ENCODE measurements around the gene MRC1.

The MRC1 gene

DNA sequence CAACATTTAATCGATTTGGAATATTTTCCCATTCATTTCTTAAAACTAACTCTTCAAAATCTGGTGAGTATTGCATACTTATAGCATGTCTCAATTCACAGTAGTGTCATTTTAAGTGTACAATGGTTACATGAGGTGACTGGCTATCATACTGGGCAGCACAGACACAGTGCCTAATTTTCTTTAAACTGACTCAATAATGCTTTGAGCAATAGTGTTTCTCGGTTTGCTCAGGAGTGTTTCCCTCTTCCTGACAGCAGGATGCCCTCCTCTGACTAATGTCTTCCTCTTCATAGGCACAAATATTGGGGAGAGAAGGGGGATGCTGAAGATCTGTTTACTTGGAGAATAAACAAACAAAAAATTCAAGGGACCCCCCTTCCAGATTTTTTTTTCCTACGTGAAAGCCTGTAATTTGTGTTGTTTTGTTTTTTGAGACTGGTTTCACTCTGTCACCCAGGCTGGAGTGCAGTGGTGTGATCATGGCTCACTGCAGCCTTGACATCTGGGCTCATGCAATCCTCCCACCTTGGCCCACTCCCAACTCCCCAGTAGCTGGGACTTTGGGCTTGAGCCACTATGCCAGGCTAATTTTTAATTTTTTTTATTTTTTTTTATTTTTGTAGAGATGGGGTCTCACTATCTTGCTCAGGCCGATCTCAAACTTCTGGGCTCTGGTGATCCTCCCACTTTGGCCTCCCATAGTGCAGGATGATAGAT, 2.2 kb downstream of the MRC1 start:
- no peaks in the 10 kb centered on the region for H3K9me2 ChIP-seq (ENCODE audit: low read depth, low read length)
- no peaks in the 10 kb centered on the region for H3K79me2 ChIP-seq (ENCODE audit: insufficient read depth, low read length)
- peaks cover 3% of the 10 kb centered on the region; the same call in 1 of the 2 replicates for H3K27me3 ChIP-seq (ENCODE audit: insufficient read depth, low read length)
- no peaks in the 10 kb centered on the region for H3K36me3 ChIP-seq (ENCODE audit: insufficient read depth, low read length)
- H3K27ac ChIP-seq (ENCODE audit: low read depth, low read length, poor library complexity, severe bottlenecking): no peak overlapping the region
- no peak overlapping the region for H3K4me3 ChIP-seq (ENCODE audit: low read depth, low read length, poor library complexity, severe bottlenecking)
- H3K9me3 ChIP-seq (ENCODE audit: low read length): no peaks in the 10 kb centered on the region
- no peaks in the 10 kb centered on the region for H3K4me1 ChIP-seq (ENCODE audit: insufficient read depth, low read length, severe bottlenecking)
- H4K20me1 ChIP-seq (ENCODE audit: insufficient read depth, low read length): no peaks in the 10 kb centered on the region
- no peaks in the 10 kb centered on the region for H3F3A ChIP-seq (ENCODE audit: insufficient read depth, low read length)
- no peak overlapping the region for H3K9ac ChIP-seq (ENCODE audit: low read length)
- TF ChIP-seq, protein P1, sequence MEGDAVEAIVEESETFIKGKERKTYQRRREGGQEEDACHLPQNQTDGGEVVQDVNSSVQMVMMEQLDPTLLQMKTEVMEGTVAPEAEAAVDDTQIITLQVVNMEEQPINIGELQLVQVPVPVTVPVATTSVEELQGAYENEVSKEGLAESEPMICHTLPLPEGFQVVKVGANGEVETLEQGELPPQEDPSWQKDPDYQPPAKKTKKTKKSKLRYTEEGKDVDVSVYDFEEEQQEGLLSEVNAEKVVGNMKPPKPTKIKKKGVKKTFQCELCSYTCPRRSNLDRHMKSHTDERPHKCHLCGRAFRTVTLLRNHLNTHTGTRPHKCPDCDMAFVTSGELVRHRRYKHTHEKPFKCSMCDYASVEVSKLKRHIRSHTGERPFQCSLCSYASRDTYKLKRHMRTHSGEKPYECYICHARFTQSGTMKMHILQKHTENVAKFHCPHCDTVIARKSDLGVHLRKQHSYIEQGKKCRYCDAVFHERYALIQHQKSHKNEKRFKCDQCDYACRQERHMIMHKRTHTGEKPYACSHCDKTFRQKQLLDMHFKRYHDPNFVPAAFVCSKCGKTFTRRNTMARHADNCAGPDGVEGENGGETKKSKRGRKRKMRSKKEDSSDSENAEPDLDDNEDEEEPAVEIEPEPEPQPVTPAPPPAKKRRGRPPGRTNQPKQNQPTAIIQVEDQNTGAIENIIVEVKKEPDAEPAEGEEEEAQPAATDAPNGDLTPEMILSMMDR (IDR thresholded peaks at IDR 0.05; ENCODE audit: low read length): no peak
- TF ChIP-seq EZH2 (IDR thresholded peaks at IDR 0.05; ENCODE audit: borderline replicate concordance, low read length): no peak
- no peak overlapping the region for H3K4me2 ChIP-seq (ENCODE audit: low read length)
- no peak overlapping the region for H2AFZ ChIP-seq (ENCODE audit: low read length)

DNA sequence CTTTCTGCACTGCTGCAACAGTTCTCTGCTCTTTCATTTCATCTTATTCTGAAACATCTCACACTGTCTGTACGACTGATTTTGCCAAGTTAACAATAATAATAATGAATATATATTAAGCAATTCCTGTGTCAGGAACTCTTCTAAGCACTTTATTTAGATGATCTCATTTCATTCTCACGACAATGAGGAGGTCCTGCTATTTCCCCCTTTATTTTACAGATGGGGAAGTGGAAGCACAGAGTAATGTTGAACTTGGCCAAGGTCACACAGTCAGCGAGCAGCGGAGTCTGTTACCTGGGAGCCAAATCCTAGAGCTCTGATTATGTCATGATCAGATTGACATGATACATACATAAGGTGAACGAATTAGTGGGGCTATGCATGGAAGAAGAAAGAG, 5.8 kb downstream of the MRC1 start:
- Histone ChIP-seq H2AFZ (ENCODE audit: low read length) (no peak overlapping the region), H3K4me1 (ENCODE audit: insufficient read depth, low read length, severe bottlenecking) (no peaks in the 10 kb centered on the region), H3K4me2 (ENCODE audit: low read length) (no peak overlapping the region), H3K27ac (ENCODE audit: low read depth, low read length, poor library complexity, severe bottlenecking) (no peak overlapping the region), H3K9ac (ENCODE audit: low read length) (no peak overlapping the region), H3K9me3 (ENCODE audit: low read length) (no peaks in the 10 kb centered on the region), H4K20me1 (ENCODE audit: insufficient read depth, low read length) (no peaks in the 10 kb centered on the region), H3K4me3 (ENCODE audit: low read depth, low read length, poor library complexity, severe bottlenecking) (no peak overlapping the region), H3K79me2 (ENCODE audit: insufficient read depth, low read length) (no peaks in the 10 kb centered on the region), H3K27me3 (ENCODE audit: insufficient read depth, low read length) (no peaks in the 10 kb centered on the region), H3K36me3 (ENCODE audit: insufficient read depth, low read length) (no peaks in the 10 kb centered on the region), H3F3A (ENCODE audit: insufficient read depth, low read length) (no peaks in the 10 kb centered on the region), H3K9me2 (ENCODE audit: low read depth, low read length) (no peaks in the 10 kb centered on the region)
- no peak for TF ChIP-seq EZH2 (IDR thresholded peaks at IDR 0.05; ENCODE audit: borderline replicate concordance, low read length)
- TF ChIP-seq, protein P1 (IDR thresholded peaks at IDR 0.05; ENCODE audit: low read length): no peak

DNA sequence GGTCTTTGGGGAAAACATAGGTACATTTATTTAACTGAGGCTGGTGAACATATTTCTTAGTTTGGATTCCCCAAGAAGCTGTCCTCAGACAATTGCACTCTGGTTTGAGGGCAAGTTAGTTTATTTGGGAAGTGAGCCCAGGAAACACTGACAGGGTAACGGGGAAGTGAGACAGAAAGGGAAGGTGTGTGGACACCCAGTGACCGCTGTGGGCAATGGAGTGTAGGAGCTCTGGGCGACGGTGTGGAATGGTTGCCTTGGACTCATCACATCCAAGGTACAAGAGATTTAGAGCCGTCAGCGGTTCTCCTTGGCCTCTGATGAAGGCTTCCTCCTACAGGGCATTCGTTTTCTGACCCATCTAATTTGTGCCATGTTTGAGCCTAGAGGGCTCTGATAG, 7.1 kb downstream of the MRC1 start:
- H3K9ac ChIP-seq (ENCODE audit: low read length): no peak overlapping the region
- no peak for TF ChIP-seq EZH2 (IDR thresholded peaks at IDR 0.05; ENCODE audit: borderline replicate concordance, low read length)
- TF ChIP-seq, protein P1 (IDR thresholded peaks at IDR 0.05; ENCODE audit: low read length): no peak
- no peaks in the 10 kb centered on the region for H3K4me1 ChIP-seq (ENCODE audit: insufficient read depth, low read length, severe bottlenecking)
- no peaks in the 10 kb centered on the region for H3K79me2 ChIP-seq (ENCODE audit: insufficient read depth, low read length)
- H3K4me2 ChIP-seq (ENCODE audit: low read length): no peak overlapping the region
- no peaks in the 10 kb centered on the region for H4K20me1 ChIP-seq (ENCODE audit: insufficient read depth, low read length)
- no peaks in the 10 kb centered on the region for H3K36me3 ChIP-seq (ENCODE audit: insufficient read depth, low read length)
- H3K4me3 ChIP-seq (ENCODE audit: low read depth, low read length, poor library complexity, severe bottlenecking): no peak overlapping the region
- H3K27me3 ChIP-seq (ENCODE audit: insufficient read depth, low read length): no peaks in the 10 kb centered on the region
- H3K27ac ChIP-seq (ENCODE audit: low read depth, low read length, poor library complexity, severe bottlenecking): no peak overlapping the region
- no peak overlapping the region for H2AFZ ChIP-seq (ENCODE audit: low read length)
- no peaks in the 10 kb centered on the region for H3K9me2 ChIP-seq (ENCODE audit: low read depth, low read length)
- H3K9me3 ChIP-seq (ENCODE audit: low read length): no peaks in the 10 kb centered on the region
- no peaks in the 10 kb centered on the region for H3F3A ChIP-seq (ENCODE audit: insufficient read depth, low read length)

All from OCI-LY1 (cell line).